B cell (primary cell): ENCODE results near the gene VWA1. TPM values are rescaled to one million over a fixed set of nuclear protein-coding genes. Genes with fewer than 3 reads are reported as not detected.

Source experiments
- ATAC-seq: fragments of 200-7000 bp; cut with Tn5 transposase; one replicate; pipeline ENCODE4 v1.10.0; 2021; ENCODE audit warnings: low read depth, mild to moderate bottlenecking, moderate number of reproducible peaks, moderate library complexity
- CTCF ChIA-PET: fragments of 350-600 bp; sonication (Branson Sonifier 250); formaldehyde crosslinking; loops from one replicate; lab custom pipeline; 2021; ENCODE audit warnings: antibody characterized with exemption, inconsistent platforms; lab: Charles Lee
- POLR2A ChIA-PET: fragments of 350-600 bp; sonication (Branson Sonifier 250); formaldehyde crosslinking; loops from one replicate; lab custom pipeline; 2021; ENCODE audit warnings: antibody characterized with exemption; lab: Charles Lee
- DNase-seq: peaks from one replicate; pipeline ENCODE4 v3.0.0; 2013
- H2AFZ ChIP-seq: 2 replicates; pipeline ENCODE4 v1.6.1; 2012; ENCODE audit warnings: mild to moderate bottlenecking, low read depth, low read length; ENCODE audit not compliant: insufficient read depth, poor library complexity, severe bottlenecking
- H3K27ac ChIP-seq, 2 donors: 1 replicate in 1 of 2; 2 replicates in 1 of 2; pipeline ENCODE4 v1.5.1; 2012 to 2013; ENCODE audit warnings: low read length in 2 of 2, mild to moderate bottlenecking in 2 of 2, moderate library complexity in 1 of 2
- H3K27me3 ChIP-seq, 4 experiments: fragments of 200-600 bp in 1 of 4; sonication (generic) in 1 of 4; replicated peaks in 1 of 4; 1 replicate in 2 of 4; 2 replicates in 2 of 4; pipeline versions ENCODE4 v1.6.1 to v1.7.0; 2013 to 2016; ENCODE audit warnings: low read length in 3 of 4, mild to moderate bottlenecking in 2 of 4, mixed read lengths in 1 of 4, moderate library complexity in 1 of 4; ENCODE audit not compliant: insufficient read depth in 4 of 4, control insufficient read depth in 3 of 4; ENCODE audit errors: control extremely low read depth in 1 of 4
- H3K36me3 ChIP-seq, 2 experiments: replicated peaks in 1 of 2; 1 replicate in 1 of 2; 2 replicates in 1 of 2; pipeline versions ENCODE4 v1.6.1 to v1.7.1; 2013; ENCODE audit warnings: low read length in 1 of 2; ENCODE audit not compliant: insufficient read depth in 2 of 2, control insufficient read depth in 1 of 2; ENCODE audit errors: control extremely low read depth in 1 of 2, extremely low read depth in 1 of 2
- H3K4me1 ChIP-seq, 2 donors: fragments of 200-600 bp in 1 of 2; sonication (generic) in 1 of 2; 1 replicate in 1 of 2; 2 replicates in 1 of 2; pipeline versions ENCODE4 v1.5.1 to v1.6.1; 2013 to 2017; ENCODE audit warnings: low read length in 2 of 2; ENCODE audit not compliant: control insufficient read depth in 2 of 2, insufficient read depth in 2 of 2
- H3K4me2 ChIP-seq: replicated peaks from 2 replicates; pipeline ENCODE3; 2012; ENCODE audit warnings: mild to moderate bottlenecking, low read depth, low read length; ENCODE audit not compliant: poor library complexity, severe bottlenecking
- H3K4me3 ChIP-seq, 5 experiments: fragments of 200-600 bp in 1 of 5; sonication (generic) in 1 of 5; 1 replicate in 3 of 5; 2 replicates in 2 of 5; pipeline versions ENCODE4 v1.5.1 to v1.7.0; 2011 to 2016; ENCODE audit warnings: low read length in 4 of 5, mild to moderate bottlenecking in 4 of 5, low read depth in 2 of 5, control low read depth in 1 of 5, moderate library complexity in 1 of 5; ENCODE audit not compliant: insufficient read depth in 1 of 5; ENCODE audit errors: control extremely low read depth in 1 of 5, extremely low read depth in 1 of 5
- H3K79me2 ChIP-seq: fragments of 200-600 bp; sonication (generic); one replicate; pipeline ENCODE4 v1.6.0; 2016; ENCODE audit warnings: low read length; ENCODE audit not compliant: control insufficient read depth, insufficient read depth
- H3K9ac ChIP-seq: fragments of 200-600 bp; sonication (generic); 2 replicates; pipeline ENCODE4 v1.6.1; 2017; ENCODE audit warnings: mild to moderate bottlenecking, low read length, moderate library complexity
- H3K9me3 ChIP-seq, 3 donors: one replicate each; pipeline versions ENCODE4 v1.6.1 to v1.7.1; 2013; ENCODE audit warnings: low read length in 2 of 3; ENCODE audit not compliant: control insufficient read depth in 2 of 3, insufficient read depth in 1 of 3; ENCODE audit errors: control extremely low read depth in 1 of 3
- H4K20me1 ChIP-seq: 2 replicates; pipeline ENCODE4 v1.6.0; 2012; ENCODE audit warnings: mild to moderate bottlenecking, low read length; ENCODE audit not compliant: insufficient read depth, control insufficient read depth, poor library complexity, severe bottlenecking
- H3K27ac Mint-ChIP-seq: one replicate; pipeline ENCODE4 v1.8.0; 2021; ENCODE audit warnings: mixed read lengths
- H3K27me3 Mint-ChIP-seq: one replicate; pipeline ENCODE4 v1.8.0; 2021; ENCODE audit warnings: mixed read lengths
- H3K4me1 Mint-ChIP-seq: one replicate; pipeline ENCODE4 v1.8.0; 2021; ENCODE audit warnings: mixed read lengths
- H3K4me3 Mint-ChIP-seq: one replicate; pipeline ENCODE4 v1.8.0; 2021; ENCODE audit warnings: mixed read lengths
- H3K9me3 Mint-ChIP-seq: one replicate; pipeline ENCODE4 v1.8.0; 2022; ENCODE audit warnings: mixed read lengths; ENCODE audit not compliant: insufficient read depth
- CTCF ChIP-seq: fragments of 200-600 bp; IDR thresholded peaks from one replicate; pipeline ENCODE4 v1.8.0; 2022; ENCODE audit warnings: antibody characterized with exemption, mild to moderate bottlenecking
- EZH2 ChIP-seq: IDR thresholded peaks from 2 replicates; pipeline ENCODE4 v1.6.1; 2012; ENCODE audit warnings: borderline replicate concordance, low read depth, mild to moderate bottlenecking, moderate library complexity, low read length; ENCODE audit not compliant: insufficient read depth, poor library complexity, severe bottlenecking
- WGBS: methylation state at CpG from one replicate; pipeline ENCODE4 v1.1.5; 2013; ENCODE audit warnings: missing lambda C conversion rate; ENCODE audit not compliant: insufficient coverage; 5-methylcytosine and 5-hydroxymethylcytosine counted together
- intact Hi-C: fragments of 100-400 bp; cut with micrococcal nuclease; formaldehyde crosslinking; loops from one replicate; pipeline ENCODE4 v1.10.0; 2022
- polyA plus RNA-seq: library from polyadenylated mRNA; depleted of rRNA; stranded (reverse); fragments of >200 nt; gene quantifications from 2 replicates; pipeline ENCODE4 v1.2.3, GENCODE V29; 2012
- total RNA-seq, 2 donors: library from RNA; stranded (reverse); fragments of 120-200 nt in 1 of 2; gene quantifications; 1 replicate in 1 of 2; 2 replicates in 1 of 2; pipeline versions ENCODE4 v1.2.3 to v1.2.4, GENCODE V29; 2013 to 2022

VWA1 gene
- total and polyA plus RNA-seq, 2 donors (not counting 1 experiment from before 2014, with no cell fraction given), result 0.09 TPM; not detected in 1

GRCh38 chr1:1487701-1488100 lies 52.2 kb downstream of the VWA1 start:
- no peak overlapping the region for H3K4me2 ChIP-seq
- no peak overlapping the region for H3K4me3 ChIP-seq
- DNase-seq (no peak), ATAC-seq (no peak)
- H3K4me3 Mint-ChIP-seq, result no peak overlapping the region
- H3K79me2 ChIP-seq, result no peaks in the 10 kb centered on the region
- H4K20me1 ChIP-seq, result no peaks in the 10 kb centered on the region
- peaks cover 3 to 34% of the 10 kb centered on the region in 2 experiments for H3K36me3 ChIP-seq
- intact Hi-C loops, result no loop called here
- H3K9me3 ChIP-seq, result peaks cover 0 to 18% (median 0%) of the 10 kb centered on the region in 3 donors
- H3K27ac ChIP-seq, result no peak overlapping the region
- no peaks in the 10 kb centered on the region for H3K27me3 ChIP-seq
- H3K9me3 Mint-ChIP-seq, result no peaks in the 10 kb centered on the region
- no peaks in the 10 kb centered on the region for H3K4me1 ChIP-seq
- H3K9ac ChIP-seq, result no peak overlapping the region
- WGBS, result 95% methylated on average over 18 of the region's 18 CpGs
- H3K4me1 Mint-ChIP-seq, result no peaks in the 10 kb centered on the region
- no peak for TF ChIP-seq EZH2
- CTCF ChIA-PET, result no interaction called here
- POLR2A ChIA-PET, result no interaction called here
- H3K27me3 Mint-ChIP-seq, result no peaks in the 10 kb centered on the region
- no peak overlapping the region for H3K27ac Mint-ChIP-seq
- H2AFZ ChIP-seq, result no peak overlapping the region

- TF ChIP-seq EZH2 (no peak), CTCF (no peak)
- H2AFZ ChIP-seq, result no peak overlapping the region
- no peak overlapping the region for H3K27ac ChIP-seq
- ATAC-seq (no peak), DNase-seq (no peak)
- peaks cover 3 to 24% of the 10 kb centered on the region in 2 experiments for H3K36me3 ChIP-seq
- intact Hi-C loops, result no loop called here
- no peak overlapping the region for H3K4me3 ChIP-seq
- no peaks in the 10 kb centered on the region for H3K4me1 ChIP-seq
- Mint-ChIP-seq H3K4me1 (no peaks in the 10 kb centered on the region), H3K27me3 (no peaks in the 10 kb centered on the region), H3K27ac (no peak overlapping the region), H3K4me3 (no peak overlapping the region), H3K9me3 (peaks cover 4% of the 10 kb centered on the region)
- H3K9ac ChIP-seq, result no peak overlapping the region
- no peak overlapping the region for H3K4me2 ChIP-seq
- H3K9me3 ChIP-seq, result peaks cover 0 to 25% (median 1%) of the 10 kb centered on the region in 3 donors
- POLR2A ChIA-PET, result no interaction called here
- H3K79me2 ChIP-seq, result no peaks in the 10 kb centered on the region
- H4K20me1 ChIP-seq, result no peaks in the 10 kb centered on the region
- 99% methylated on average over 16 of the region's 16 CpGs for WGBS
- no peaks in the 10 kb centered on the region for H3K27me3 ChIP-seq
- CTCF ChIA-PET, result no interaction called here
These were observed 53.7 kb downstream of the VWA1 start for GRCh38 chr1:1489231-1489630.
